VCaP (cell line): ENCODE results near the gene TPM4.

Source experiments
- H3K27ac ChIP-seq: fragments of 450-650 bp; 2 replicates; pipeline ENCODE4 v1.5.1; 2017
- CTCF ChIP-seq: fragments of 450-650 bp; conservative IDR thresholded peaks from 2 replicates; pipeline ENCODE4 v1.5.1; 2017; ENCODE audit warnings: mild to moderate bottlenecking, moderate library complexity

TPM4 gene

GRCh38 chr19:16037424-16038195 lies 38.7 kb upstream of the TPM4 start:
- no peak for TF ChIP-seq CTCF
- no peak overlapping the region for H3K27ac ChIP-seq

DNA sequence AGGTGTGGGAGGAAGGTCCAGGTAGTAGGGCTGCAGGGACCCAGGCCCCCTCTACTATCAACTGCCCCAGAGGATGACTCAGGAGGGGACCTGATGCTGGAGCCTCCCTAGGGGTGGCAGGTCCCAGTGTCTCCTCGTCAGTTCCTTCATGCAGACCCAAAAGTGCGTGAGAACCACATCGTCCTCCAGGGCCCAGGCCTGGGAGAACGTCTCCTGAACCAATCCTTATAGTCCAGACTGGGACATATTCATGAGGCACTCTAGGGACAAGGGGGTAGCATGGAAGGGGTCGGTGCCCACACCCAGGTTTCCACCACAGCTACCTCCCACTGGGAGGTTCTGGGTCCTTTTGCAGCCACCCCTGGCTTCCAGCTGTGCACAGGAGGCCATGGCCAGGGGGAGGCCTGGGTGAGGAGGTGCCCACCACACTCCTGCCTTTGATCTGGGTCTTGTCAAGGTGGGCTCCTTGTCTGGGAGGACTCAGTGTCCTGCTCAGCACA lies 38.0 kb upstream of the TPM4 start:
- H3K27ac ChIP-seq = no peak overlapping the region
- TF ChIP-seq CTCF = no peak

GRCh38 chr19:16039081-16039480 lies 37.2 kb upstream of the TPM4 start:
- no peak for TF ChIP-seq CTCF

DNA sequence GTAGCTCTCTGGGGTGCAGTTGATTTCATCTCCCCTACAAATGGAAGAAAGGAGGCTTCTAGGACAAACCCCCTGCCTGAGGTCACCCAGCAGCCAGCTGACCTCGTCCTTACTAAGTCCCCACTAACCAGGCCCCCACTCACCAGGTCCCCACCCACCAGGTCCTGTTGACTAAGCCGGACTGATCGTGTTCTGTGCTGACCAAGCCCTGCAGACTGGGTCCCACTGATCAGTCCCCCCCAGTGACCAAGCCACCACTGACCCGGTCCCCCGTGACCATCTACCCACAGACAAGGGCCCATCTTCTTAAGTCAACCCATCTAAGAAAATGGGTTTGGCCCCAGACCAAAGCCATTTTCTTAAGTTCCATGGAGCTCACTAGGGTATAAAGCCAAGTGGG lies 36.8 kb upstream of the TPM4 start:
- TF ChIP-seq CTCF = no peak
- H3K27ac ChIP-seq = no peak overlapping the region

More at GRCh38 chr19:16039081-16039480, 37.2 kb upstream of the TPM4 start:
- no peak overlapping the region for H3K27ac ChIP-seq

GRCh38 chr19:16040642-16041041 lies 35.7 kb upstream of the TPM4 start:
- TF ChIP-seq CTCF = no peak
- H3K27ac ChIP-seq = no peak overlapping the region; the same call in 1 of the 2 replicates

DNA sequence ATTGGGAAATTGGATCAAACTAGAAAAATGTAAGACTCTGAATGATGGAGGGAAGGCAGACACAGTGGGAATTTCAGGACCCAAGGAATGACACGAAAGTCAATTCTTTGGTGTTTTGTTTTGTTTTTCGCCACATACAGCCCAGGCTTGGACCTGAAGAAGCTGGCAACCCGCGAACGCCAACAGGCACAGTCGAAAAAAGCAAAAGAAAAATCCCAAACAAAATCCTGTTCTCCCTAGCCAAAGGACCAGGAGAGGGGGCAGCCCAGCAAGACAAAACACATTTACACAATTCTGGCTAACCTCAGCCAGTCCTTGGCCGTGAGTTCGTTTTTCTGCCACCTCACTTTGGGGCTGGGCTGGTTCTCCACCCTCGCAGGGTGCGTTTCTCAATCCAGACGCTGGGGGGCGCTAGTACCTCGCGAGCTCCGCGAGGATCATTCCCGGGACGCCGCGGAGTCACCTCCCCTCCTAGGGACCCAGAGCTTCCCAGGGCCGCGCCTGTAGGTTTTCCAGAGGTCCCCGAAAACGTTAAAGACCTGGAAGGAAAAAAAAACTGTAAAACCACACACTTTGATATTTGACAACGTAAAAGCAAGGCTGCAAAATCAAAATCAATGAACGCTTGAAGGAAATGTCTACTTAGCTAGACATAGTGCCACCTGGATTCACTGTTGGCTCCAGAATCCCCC lies 34.9 kb upstream of the TPM4 start:
- TF ChIP-seq CTCF = peak; percentile 99
- H3K27ac ChIP-seq = peak overlapping the region; percentile 27; the same call in 1 of the 2 replicates

- no peak for TF ChIP-seq CTCF
- H3K27ac ChIP-seq = peak overlapping the region; percentile 27; the same call in 1 of the 2 replicates
Measured at GRCh38 chr19:16041991-16042386, 34.3 kb upstream of the TPM4 start.
